Measurements from ENCODE around the gene DRD5.
"Not testable (repeated sequence)": the region's sequence is repeated elsewhere in the genome, so short reads cannot be mapped to it uniquely, and the experiment has no call there.

The DRD5 gene

DNA sequence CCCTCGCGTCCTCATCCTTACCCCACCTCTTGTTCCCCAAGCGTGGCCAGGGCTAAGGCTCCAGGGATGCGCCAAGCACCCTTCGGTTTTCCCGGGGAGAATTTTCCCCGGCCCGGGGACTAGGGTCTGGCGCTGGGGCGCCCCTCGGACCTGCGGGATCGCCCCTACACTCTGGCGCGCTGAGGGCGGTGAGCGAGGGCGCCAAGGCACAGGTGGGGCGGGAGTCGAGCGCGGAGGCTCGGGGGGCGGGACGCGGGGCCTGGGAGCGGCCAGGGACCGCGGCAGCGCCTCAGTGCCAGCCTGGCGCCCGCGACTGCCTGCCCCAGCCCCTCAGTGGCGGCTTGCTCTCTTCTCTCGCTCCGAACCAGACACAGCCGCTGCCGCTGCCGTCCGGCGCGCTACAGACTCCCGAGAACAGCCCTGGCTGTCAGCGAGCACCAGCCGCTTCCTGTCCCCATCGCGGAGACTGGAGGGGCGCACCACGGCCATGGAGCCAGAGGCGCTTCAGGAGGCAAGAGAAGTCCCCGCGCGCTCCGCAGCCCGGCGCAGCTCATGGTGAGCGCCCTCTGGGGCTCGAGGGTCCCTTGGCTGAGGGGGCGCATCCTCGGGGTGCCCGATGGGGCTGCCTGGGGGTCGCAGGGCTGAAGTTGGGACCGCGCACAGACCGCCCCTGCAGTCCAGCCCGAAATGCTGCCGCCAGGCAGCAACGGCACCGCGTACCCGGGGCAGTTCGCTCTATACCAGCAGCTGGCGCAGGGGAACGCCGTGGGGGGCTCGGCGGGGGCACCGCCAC is at the start of gene DRD5:
TSS of gene DRD5 (plus strand) at position 292 of the 793 bp plus-strand sequence. CDS start at position 688, 396 bp downstream.
- DNase-seq, result no peak

- DNase-seq, result not testable (repeated sequence)
Measured at GRCh38 chr4:9732256-9732655, 49.2 kb upstream of the DRD5 start.

- no peak for DNase-seq
Measured at GRCh38 chr4:9735515-9735914, 45.9 kb upstream of the DRD5 start.

DNA sequence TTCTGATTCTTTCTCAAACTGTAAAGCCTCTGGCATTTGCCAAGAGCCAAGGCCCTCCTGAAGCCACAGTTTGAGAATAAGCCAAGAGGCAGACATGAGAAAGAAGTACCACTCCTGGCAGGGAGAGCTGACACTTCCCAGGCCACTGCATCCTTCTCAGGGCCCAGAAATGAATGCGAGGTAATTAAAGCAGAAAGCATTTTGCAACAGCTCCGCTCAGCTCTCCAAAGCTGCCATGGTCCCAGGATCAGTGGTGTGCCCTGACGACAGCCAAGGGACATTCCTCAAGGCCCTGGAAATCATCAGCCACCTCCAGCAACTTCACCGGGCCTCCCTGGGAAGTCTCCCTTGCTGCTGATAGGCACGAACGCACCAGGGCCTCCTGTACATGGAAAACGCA is 44.2 kb upstream of the DRD5 start:
- not testable (repeated sequence) for DNase-seq

DNA sequence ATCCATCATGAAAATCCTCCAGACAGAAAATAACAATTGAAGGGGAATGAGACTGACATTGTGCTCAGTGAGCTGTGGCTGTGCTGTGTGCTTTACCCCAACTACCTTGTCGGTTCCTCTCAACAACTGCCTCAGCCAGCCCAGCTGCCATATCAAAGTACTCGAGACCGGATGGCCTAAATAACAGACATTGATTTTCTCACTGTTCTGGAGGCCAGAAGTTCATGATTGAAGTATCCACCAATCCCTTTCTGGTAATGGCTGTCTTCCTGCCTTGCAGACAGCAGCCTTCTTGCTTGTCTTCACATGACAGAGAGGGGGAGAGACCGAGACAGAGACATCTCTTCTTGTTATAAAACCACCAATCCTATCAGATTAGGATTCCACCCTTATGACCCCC is 37.6 kb upstream of the DRD5 start:
- DNase-seq, result not testable (repeated sequence)

DNA sequence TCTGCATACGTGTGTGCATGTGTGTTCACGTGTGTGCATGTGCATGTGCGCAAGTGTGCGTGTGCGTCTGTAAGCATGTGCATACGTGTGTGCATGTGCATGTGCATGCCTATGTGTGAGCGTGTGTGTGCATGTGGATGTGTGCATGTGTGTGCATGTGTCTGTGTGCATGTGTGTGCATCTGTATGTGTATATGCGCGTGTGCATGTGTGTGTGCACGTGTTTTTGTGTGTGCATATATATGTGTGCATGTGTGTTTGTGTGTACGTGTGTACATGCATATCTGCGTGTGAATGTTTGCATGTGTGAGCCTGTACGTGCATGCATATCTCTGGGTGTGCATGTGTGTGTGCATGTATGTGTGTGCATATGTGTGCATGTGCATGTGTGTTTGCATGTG is 35.7 kb upstream of the DRD5 start:
- no peak for DNase-seq

DNA sequence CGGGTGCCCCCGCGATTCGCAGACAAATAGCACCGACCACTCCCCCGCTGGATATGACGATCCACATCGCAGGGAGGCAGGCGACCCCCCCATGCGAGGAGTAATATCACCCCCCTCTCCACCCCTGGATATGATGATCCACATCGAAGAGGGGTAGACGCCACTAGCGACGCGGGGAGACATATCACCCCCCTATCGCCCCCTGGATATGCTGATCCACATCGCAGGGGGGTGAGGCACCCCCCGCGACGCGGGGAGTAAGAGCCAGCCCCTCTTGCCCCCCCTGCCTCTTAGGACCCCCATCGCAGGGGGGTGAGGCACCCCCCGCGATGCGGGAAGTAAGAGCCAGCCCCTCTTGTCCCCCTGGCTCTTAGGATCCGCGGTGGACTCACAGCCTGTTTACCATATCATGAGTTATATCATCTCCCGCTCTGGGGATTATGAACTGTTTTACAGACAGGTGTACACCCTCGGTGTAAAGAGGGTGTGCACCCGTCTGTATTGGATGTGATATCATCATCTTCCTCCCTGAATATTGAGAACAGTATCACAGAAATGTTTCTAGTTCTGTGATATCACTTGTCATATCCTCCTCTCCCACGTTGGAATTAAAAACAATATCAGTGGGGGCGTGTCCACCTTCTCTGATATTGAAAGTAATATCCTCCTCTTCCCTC is 22.7 kb upstream of the DRD5 start:
- no peak for DNase-seq

- peak; percentile 40 for DNase-seq
Measured at GRCh38 chr4:9762823-9763475, 18.5 kb upstream of the DRD5 start.

- no peak for DNase-seq
Measured at GRCh38 chr4:9764155-9764696, 17.2 kb upstream of the DRD5 start.

DNA sequence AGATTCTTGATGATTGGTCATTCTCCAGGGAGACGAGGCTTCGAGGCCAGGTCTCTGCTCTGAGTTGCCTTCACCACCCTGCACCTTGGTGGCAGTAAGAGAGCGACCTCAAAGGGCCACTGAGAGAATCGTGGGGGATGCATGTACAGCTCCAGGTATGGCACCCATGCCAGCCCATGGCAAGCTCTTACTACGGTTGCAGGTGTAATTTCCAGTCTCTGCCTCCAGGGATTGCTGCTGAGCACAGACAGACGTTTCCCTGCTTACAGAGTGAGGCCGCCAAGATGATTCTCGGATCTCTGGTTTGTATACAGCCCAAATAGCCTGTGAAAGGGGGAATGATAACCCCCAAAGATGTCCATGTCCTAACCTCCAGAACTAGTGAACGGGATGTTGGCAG is 16.3 kb upstream of the DRD5 start:
- DNase-seq, result peak; percentile 14

DNA sequence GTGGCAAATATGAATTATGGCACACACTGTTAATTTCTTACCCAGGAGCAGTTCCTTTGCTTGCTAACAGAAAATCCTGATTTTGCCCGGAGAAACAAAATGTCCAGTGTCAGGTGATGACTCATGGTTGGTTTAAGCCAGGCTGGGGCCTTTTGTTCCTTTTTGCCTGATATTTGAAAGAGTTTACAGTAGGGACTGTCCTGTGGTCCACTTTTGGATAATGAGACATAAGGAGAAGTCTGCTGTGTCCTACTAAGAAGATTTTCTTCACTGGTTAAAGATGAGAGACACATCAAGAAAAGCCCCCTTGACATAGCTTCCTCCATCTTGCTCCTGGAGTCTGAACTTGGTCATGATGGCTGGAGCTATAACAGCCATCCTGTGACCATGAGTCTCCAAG is 12.1 kb upstream of the DRD5 start:
- DNase-seq, result no peak

DNA sequence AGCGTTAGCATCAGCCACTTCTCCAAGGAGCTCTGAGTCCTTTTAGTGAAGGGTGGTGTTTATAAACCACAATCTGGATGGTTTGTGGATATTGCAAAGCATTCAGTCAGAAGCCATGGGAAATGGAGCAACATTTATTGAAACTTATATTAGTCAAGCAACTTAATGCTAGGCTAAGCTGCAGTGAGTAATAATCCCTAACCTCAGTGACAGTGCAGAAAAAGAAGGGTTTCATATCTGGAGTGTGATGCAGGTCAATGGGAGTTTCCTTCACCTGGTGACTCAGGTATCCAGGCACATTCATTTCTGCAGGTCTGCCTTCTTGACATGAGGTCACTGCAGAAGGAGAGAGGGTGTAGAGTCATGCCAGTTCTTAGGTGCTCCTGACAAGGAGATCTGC is 10.4 kb upstream of the DRD5 start:
- DNase-seq, result peak; percentile 20

GRCh38 chr4:9773471-9773870 is 8.0 kb upstream of the DRD5 start:
- no peak for DNase-seq

DNA sequence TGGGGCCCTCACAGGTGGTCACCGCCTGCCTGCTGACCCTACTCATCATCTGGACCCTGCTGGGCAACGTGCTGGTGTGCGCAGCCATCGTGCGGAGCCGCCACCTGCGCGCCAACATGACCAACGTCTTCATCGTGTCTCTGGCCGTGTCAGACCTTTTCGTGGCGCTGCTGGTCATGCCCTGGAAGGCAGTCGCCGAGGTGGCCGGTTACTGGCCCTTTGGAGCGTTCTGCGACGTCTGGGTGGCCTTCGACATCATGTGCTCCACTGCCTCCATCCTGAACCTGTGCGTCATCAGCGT is 652 bp downstream of the DRD5 start:
- DNase-seq, result no peak

DNA sequence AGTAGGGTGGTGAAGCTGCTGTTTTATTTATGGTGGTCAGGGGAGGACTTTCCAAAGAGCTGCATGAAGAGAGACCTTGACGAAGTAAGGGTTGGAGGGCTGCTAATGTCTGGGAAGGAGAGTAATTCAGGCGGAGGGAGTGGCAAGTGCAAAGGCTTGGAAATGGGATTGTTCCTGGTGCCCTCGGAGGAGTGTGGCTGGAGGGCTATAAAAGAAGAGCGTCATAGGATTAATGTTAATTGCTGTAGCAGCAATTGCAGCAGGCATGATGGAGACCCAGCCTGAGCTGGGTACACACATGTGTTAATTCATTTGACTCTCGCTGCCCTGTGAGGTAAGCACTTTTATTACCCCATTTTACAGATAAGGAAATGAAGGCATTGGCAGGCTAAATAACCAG is 4.5 kb downstream of the DRD5 start:
- DNase-seq, result not testable (repeated sequence)

GRCh38 chr4:9792381-9792780 is 10.9 kb downstream of the DRD5 start:
- no peak for DNase-seq

DNA sequence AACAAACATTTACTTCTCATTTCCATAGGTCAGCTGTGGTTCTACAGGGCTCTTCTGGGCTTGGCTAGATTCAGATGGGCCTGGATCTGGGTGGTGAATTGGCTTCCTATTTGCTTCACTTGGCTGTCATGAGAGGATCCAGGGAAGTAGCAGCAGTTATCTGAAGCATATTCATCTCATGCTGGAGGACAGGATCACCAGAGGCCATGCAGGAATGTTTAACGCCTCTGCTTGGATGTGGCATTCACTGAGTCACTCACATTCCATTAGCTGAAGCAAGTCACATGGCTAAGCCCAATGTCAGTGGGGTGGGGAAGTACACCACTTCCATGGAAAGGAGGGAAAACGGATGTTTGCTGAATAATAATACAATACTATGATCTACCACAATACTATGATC is 15.2 kb downstream of the DRD5 start:
- not testable (repeated sequence) for DNase-seq

- no peak for DNase-seq
Measured at GRCh38 chr4:9800848-9801247, 19.4 kb downstream of the DRD5 start.

DNA sequence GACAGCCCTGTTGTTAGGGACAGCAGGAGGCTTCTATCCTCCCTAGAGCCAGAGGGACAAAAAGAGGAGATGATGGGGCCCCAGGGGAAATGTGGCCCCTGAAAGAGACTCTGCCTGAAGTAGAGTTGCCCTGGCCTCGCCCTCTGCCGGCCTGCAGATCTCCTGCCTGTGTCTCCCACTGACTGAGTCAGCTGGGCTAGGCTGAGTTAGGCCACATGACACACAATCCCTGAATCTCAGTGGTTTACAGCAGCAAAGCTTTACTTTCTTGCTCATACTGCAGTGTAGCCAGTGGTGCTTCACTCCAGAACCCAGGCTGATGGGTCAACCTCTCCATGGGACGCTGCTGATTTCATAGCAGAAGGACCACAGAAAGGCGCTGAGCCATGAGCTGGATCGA is 23.5 kb downstream of the DRD5 start:
- DNase-seq, result no peak

GRCh38 chr4:9808077-9808476 is 26.6 kb downstream of the DRD5 start:
- no peak for DNase-seq

- DNase-seq, result no peak
Measured at GRCh38 chr4:9811806-9812205, 30.4 kb downstream of the DRD5 start.

- DNase-seq, result no peak
Measured at GRCh38 chr4:9812501-9813340, 31.3 kb downstream of the DRD5 start.

- no peak for DNase-seq
Measured at GRCh38 chr4:9816285-9816684, 34.9 kb downstream of the DRD5 start.

All from stimulated activated CD4-positive, alpha-beta T cell treated with anti-CD3 and anti-CD28 coated beads, Interleukin-1b, Interleukin-23, amount 100 ng/mL, for 48 hours (primary cell).